ENCODE data around the gene CCL5. TPM values are rescaled to one million over a fixed set of nuclear protein-coding genes. Genes with fewer than 3 reads are reported as not detected.

Gene CCL5
- total and polyA plus RNA-seq, 2 experiments from 2014 or later, result not detected

DNA sequence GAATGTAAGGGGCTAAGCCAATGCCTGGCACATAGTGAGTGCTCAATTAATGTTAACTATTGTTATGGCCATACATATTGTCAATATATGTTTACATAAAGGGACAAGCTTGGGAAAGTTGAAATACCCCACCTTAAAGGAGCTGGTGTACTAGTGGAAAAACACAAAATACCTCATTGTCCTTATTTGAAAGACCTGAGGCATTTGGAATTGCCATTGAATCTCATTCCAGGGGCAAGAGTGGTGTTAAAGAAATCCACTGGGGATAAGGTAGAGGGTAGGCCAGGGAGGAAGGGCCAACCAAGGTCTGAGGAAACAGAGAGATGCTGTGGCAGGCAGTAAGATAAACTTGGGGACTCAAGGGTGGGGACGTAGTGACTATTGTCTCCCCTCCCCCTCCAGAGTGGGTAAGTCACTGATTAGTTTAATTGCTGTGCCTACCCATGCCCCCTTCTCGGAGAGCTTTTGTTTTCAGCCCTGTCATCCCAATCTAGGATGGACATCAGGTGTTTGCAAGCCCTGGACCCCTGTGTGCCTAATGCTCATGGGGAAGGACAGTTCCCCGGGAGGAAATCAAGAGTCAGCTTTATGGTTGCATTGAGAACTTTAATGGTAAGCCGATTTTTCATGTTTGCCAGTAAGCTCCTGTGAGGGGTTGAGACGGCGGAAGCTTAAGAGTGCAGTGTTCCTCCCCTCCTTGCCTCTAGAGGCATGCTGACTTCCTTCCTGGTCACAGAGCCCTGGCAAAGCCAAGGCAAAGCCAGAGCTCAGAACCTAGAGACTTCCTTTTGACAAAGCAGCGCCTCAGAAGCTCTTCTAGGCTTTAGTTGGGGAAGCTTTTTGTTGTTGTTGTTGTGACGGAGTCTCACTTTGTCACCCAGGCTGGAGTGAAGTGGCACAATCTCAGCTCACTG lies 9.0 kb downstream of the CCL5 start:
- no peaks in the 10 kb centered on the region for H3F3A ChIP-seq (replicated peaks; ENCODE audit: low read depth)
- peak overlapping the region; percentile 63; the same call in 1 of the 2 replicates for H2AFZ ChIP-seq
- Mint-ChIP-seq H3K4me1 (peaks cover 14% of the 10 kb centered on the region), H3K27ac (no peak overlapping the region), H3K27me3 (ENCODE audit: insufficient read depth, low read depth, poor library complexity) (peaks cover 4% of the 10 kb centered on the region), H3K9me3 (no peaks in the 10 kb centered on the region), H3K36me3 (ENCODE audit: low read depth) (no peaks in the 10 kb centered on the region), H3K4me3 (no peak overlapping the region)
- peaks cover 4% of the 10 kb centered on the region; the same call in 1 of the 2 replicates for H3K4me1 ChIP-seq (ENCODE audit: insufficient read depth)
- H4K20me1 ChIP-seq (replicated peaks; ENCODE audit: insufficient read depth), result no peaks in the 10 kb centered on the region
- peak; percentile 96 for ATAC-seq
- H3K9me2 ChIP-seq (ENCODE audit: insufficient read depth), result no peaks in the 10 kb centered on the region
- H3K27ac ChIP-seq (ENCODE audit: low read depth), result no peak overlapping the region
- H3K4me2 ChIP-seq, result no peak overlapping the region
- peak; percentile 70 for DNase-seq (ENCODE audit: low spot score)
- H3K36me3 ChIP-seq (ENCODE audit: insufficient read depth), result no peaks in the 10 kb centered on the region
- H3K27me3 ChIP-seq (ENCODE audit: insufficient read depth), result no peaks in the 10 kb centered on the region
- H3K79me2 ChIP-seq (replicated peaks; ENCODE audit: insufficient read depth), result no peaks in the 10 kb centered on the region
- TF ChIP-seq, protein P1, sequence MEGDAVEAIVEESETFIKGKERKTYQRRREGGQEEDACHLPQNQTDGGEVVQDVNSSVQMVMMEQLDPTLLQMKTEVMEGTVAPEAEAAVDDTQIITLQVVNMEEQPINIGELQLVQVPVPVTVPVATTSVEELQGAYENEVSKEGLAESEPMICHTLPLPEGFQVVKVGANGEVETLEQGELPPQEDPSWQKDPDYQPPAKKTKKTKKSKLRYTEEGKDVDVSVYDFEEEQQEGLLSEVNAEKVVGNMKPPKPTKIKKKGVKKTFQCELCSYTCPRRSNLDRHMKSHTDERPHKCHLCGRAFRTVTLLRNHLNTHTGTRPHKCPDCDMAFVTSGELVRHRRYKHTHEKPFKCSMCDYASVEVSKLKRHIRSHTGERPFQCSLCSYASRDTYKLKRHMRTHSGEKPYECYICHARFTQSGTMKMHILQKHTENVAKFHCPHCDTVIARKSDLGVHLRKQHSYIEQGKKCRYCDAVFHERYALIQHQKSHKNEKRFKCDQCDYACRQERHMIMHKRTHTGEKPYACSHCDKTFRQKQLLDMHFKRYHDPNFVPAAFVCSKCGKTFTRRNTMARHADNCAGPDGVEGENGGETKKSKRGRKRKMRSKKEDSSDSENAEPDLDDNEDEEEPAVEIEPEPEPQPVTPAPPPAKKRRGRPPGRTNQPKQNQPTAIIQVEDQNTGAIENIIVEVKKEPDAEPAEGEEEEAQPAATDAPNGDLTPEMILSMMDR (conservative IDR thresholded peaks at IDR 0.05; ENCODE audit: low read depth in 2 of 2), result peak in 1 of 2 experiments; percentile 11; a peak in 1 of 4 replicates
- no peak for TF ChIP-seq EZH2 (IDR thresholded peaks at IDR 0.05; ENCODE audit: low read depth, unreplicated experiment)
- H3K4me3 ChIP-seq, result no peak overlapping the region

DNA sequence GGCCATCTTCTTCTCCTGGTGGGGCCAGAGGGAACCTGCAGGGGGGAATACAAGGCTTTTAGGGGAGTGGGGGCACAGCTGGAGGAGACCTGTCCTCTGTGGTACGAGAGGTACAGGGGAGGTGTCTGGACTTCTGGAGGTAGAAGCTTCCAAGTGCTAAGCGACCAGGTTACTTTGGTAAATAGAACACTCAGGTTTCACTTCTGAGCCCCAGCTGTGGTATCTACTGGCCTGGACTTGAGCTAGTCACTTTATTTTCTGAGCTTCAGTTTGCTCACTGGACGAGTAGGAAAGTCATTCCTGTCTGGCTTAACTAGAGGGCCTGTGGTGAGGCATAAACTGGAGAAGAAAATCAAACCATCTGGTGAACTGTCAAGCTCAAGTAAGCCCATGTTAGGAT lies 11.4 kb downstream of the CCL5 start, which contains the start of gene HEATR9:
Gene HEATR9, minus strand, starts transcription at position 155 of the 400 bp plus-strand sequence. Its CDS starts 149 bp downstream, at position 6.
- H3K4me3 ChIP-seq, result no peak within 1 kb of the TSS
- H3K79me2 ChIP-seq (replicated peaks; ENCODE audit: insufficient read depth), result no peaks in the 10 kb centered on the region
- no peak for TF ChIP-seq POLR2AphosphoS5 (IDR thresholded peaks at IDR 0.05; ENCODE audit: low read depth)
- no peak for TF ChIP-seq EZH2phosphoT487 (IDR thresholded peaks at IDR 0.05; ENCODE audit: unreplicated experiment)
- no peak for TF ChIP-seq NANOG (IDR thresholded peaks at IDR 0.05; ENCODE audit: borderline replicate concordance)
- no peak for TF ChIP-seq ZNF114 (CRISPR knock-in tag; IDR thresholded peaks at IDR 0.05)
- no peak for TF ChIP-seq ZNF331 (CRISPR knock-in tag; IDR thresholded peaks at IDR 0.05; ENCODE audit: low read depth)
- TF ChIP-seq, protein P2, sequence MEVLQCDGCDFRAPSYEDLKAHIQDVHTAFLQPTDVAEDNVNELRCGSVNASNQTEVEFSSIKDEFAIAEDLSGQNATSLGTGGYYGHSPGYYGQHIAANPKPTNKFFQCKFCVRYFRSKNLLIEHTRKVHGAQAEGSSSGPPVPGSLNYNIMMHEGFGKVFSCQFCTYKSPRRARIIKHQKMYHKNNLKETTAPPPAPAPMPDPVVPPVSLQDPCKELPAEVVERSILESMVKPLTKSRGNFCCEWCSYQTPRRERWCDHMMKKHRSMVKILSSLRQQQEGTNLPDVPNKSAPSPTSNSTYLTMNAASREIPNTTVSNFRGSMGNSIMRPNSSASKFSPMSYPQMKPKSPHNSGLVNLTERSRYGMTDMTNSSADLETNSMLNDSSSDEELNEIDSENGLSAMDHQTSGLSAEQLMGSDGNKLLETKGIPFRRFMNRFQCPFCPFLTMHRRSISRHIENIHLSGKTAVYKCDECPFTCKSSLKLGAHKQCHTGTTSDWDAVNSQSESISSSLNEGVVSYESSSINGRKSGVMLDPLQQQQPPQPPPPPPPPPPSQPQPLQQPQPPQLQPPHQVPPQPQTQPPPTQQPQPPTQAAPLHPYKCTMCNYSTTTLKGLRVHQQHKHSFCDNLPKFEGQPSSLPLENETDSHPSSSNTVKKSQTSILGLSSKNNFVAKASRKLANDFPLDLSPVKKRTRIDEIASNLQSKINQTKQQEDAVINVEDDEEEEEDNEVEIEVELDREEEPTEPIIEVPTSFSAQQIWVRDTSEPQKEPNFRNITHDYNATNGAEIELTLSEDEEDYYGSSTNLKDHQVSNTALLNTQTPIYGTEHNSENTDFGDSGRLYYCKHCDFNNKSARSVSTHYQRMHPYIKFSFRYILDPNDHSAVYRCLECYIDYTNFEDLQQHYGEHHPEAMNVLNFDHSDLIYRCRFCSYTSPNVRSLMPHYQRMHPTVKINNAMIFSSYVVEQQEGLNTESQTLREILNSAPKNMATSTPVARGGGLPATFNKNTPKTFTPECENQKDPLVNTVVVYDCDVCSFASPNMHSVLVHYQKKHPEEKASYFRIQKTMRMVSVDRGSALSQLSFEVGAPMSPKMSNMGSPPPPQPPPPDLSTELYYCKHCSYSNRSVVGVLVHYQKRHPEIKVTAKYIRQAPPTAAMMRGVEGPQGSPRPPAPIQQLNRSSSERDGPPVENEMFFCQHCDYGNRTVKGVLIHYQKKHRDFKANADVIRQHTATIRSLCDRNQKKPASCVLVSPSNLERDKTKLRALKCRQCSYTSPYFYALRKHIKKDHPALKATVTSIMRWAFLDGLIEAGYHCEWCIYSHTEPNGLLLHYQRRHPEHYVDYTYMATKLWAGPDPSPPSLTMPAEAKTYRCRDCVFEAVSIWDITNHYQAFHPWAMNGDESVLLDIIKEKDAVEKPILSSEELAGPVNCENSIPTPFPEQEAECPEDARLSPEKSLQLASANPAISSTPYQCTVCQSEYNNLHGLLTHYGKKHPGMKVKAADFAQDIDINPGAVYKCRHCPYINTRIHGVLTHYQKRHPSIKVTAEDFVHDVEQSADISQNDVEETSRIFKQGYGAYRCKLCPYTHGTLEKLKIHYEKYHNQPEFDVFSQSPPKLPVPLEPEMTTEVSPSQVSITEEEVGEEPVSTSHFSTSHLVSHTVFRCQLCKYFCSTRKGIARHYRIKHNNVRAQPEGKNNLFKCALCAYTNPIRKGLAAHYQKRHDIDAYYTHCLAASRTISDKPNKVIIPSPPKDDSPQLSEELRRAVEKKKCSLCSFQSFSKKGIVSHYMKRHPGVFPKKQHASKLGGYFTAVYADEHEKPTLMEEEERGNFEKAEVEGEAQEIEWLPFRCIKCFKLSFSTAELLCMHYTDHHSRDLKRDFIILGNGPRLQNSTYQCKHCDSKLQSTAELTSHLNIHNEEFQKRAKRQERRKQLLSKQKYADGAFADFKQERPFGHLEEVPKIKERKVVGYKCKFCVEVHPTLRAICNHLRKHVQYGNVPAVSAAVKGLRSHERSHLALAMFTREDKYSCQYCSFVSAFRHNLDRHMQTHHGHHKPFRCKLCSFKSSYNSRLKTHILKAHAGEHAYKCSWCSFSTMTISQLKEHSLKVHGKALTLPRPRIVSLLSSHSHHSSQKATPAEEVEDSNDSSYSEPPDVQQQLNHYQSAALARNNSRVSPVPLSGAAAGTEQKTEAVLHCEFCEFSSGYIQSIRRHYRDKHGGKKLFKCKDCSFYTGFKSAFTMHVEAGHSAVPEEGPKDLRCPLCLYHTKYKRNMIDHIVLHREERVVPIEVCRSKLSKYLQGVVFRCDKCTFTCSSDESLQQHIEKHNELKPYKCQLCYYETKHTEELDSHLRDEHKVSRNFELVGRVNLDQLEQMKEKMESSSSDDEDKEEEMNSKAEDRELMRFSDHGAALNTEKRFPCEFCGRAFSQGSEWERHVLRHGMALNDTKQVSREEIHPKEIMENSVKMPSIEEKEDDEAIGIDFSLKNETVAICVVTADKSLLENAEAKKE (CRISPR knock-in tag; IDR thresholded peaks at IDR 0.05), result no peak
- no peak for TF ChIP-seq EZH2 (IDR thresholded peaks at IDR 0.05; ENCODE audit: low read depth, unreplicated experiment)
- no peak for TF ChIP-seq CREB1 (CRISPR knock-in tag; IDR thresholded peaks at IDR 0.05; ENCODE audit: low read depth)
- no peak for TF ChIP-seq JUNB (IDR thresholded peaks at IDR 0.05; ENCODE audit: unreplicated experiment)
- H3F3A ChIP-seq (replicated peaks; ENCODE audit: low read depth), result no peaks in the 10 kb centered on the region
- H3K4me1 ChIP-seq (ENCODE audit: insufficient read depth), result peaks cover 4% of the 10 kb centered on the region; the same call in 1 of the 2 replicates
- H4K20me1 ChIP-seq (replicated peaks; ENCODE audit: insufficient read depth), result no peaks in the 10 kb centered on the region
- H3K27ac Mint-ChIP-seq, result no peak within 1 kb of the TSS
- no peak for ATAC-seq
- H3K36me3 ChIP-seq (ENCODE audit: insufficient read depth), result no peaks in the 10 kb centered on the region
- no peaks in the 10 kb centered on the region for H3K36me3 Mint-ChIP-seq (ENCODE audit: low read depth)
- no peak within 1 kb of the TSS for H2AFZ ChIP-seq
- H3K4me3 Mint-ChIP-seq, result no peak within 1 kb of the TSS
- peaks cover 4% of the 10 kb centered on the region for H3K27me3 Mint-ChIP-seq (ENCODE audit: insufficient read depth, low read depth, poor library complexity)
- H3K27ac ChIP-seq (ENCODE audit: low read depth), result no peak within 1 kb of the TSS
- H3K4me2 ChIP-seq, result no peak within 1 kb of the TSS
- no peaks in the 10 kb centered on the region for H3K9me3 Mint-ChIP-seq
- no peaks in the 10 kb centered on the region for H3K27me3 ChIP-seq (ENCODE audit: insufficient read depth)
- H3K4me1 Mint-ChIP-seq, result peaks cover 8% of the 10 kb centered on the region
- no peaks in the 10 kb centered on the region for H3K9me2 ChIP-seq (ENCODE audit: insufficient read depth)
- DNase-seq (ENCODE audit: low spot score), result no peak

Measured in GM23338 (cell line).